A673 (cell line): ENCODE results near the gene SVOP. TPM values are rescaled to one million over a fixed set of nuclear protein-coding genes. Genes with fewer than 3 reads are reported as not detected.

ENCODE experiments used
- BruUV-seq: library from RNA; stranded (reverse); fragments of 400-500 nt; replicated peaks from 2 replicates; lab custom pipeline; 2021; lab: Mats Ljungman, UMichigan
- CTCF ChIA-PET: fragments of 300-600 bp; sonication (Branson Sonifier 250); formaldehyde crosslinking; loops from one replicate; lab custom pipeline; 2022; ENCODE audit warnings: antibody characterized with exemption; lab: Charles Lee
- POLR2A ChIA-PET: fragments of 300-600 bp; sonication (Branson Sonifier 250); formaldehyde crosslinking; loops from one replicate; lab custom pipeline; 2022; ENCODE audit warnings: antibody characterized with exemption; ENCODE audit not compliant: low non-redundant PET; lab: Charles Lee
- DNase-seq: peaks from one replicate; pipeline ENCODE4 v3.0.0-alpha.2; 2015; ENCODE audit warnings: low spot score
- H3K27ac ChIP-seq: fragments of 200-600 bp; sonication (generic); 2 replicates; pipeline ENCODE4 v1.5.1; 2016; ENCODE audit warnings: mixed run types, low read depth, mild to moderate bottlenecking, mixed read lengths, antibody characterized with exemption, low read length; ENCODE audit not compliant: poor library complexity, severe bottlenecking
- H3K27me3 ChIP-seq: fragments of 200-600 bp; sonication (generic); replicated peaks from 2 replicates; pipeline ENCODE4 v1.6.1; 2017; ENCODE audit warnings: mixed run types, low read depth, mild to moderate bottlenecking, mixed read lengths, antibody characterized with exemption, low read length; ENCODE audit not compliant: insufficient read depth, poor library complexity
- H3K36me3 ChIP-seq: fragments of 200-600 bp; sonication (generic); 2 replicates; pipeline ENCODE4 v1.6.1; 2016; ENCODE audit warnings: mixed run types, mild to moderate bottlenecking, mixed read lengths, antibody characterized with exemption, low read length; ENCODE audit not compliant: insufficient read depth, poor library complexity, severe bottlenecking
- H3K4me1 ChIP-seq: fragments of 200-600 bp; sonication (generic); 2 replicates; pipeline ENCODE4 v1.6.1; 2017; ENCODE audit warnings: mixed run types, mild to moderate bottlenecking, mixed read lengths, antibody characterized with exemption, low read length; ENCODE audit not compliant: insufficient read depth, poor library complexity, severe bottlenecking
- H3K4me3 ChIP-seq: fragments of 200-600 bp; sonication (generic); 2 replicates; pipeline ENCODE4 v1.5.1; 2016; ENCODE audit warnings: low read depth, mixed run types, mild to moderate bottlenecking, mixed read lengths, low read length; ENCODE audit not compliant: poor library complexity, severe bottlenecking
- H3K9me3 ChIP-seq: fragments of 200-600 bp; sonication (generic); 2 replicates; pipeline ENCODE4 v1.6.1; 2016; ENCODE audit warnings: mixed run types, low read depth, mild to moderate bottlenecking, mixed read lengths, antibody characterized with exemption, low read length; ENCODE audit not compliant: poor library complexity, severe bottlenecking
- CTCF ChIP-seq: fragments of 300-800, 200-600 bp; sonication (generic); conservative IDR thresholded peaks from 2 replicates; pipeline ENCODE4 v1.5.1; 2017; ENCODE audit warnings: low read depth, mild to moderate bottlenecking, antibody characterized with exemption, low read length, moderate library complexity, mixed read lengths
- EZH2 ChIP-seq: fragments of 200-600 bp; sonication (generic); IDR thresholded peaks from 2 replicates; pipeline ENCODE4 v1.6.1; 2017; ENCODE audit warnings: borderline replicate concordance, low read depth, mild to moderate bottlenecking, mixed read lengths, antibody characterized with exemption, low read length; ENCODE audit not compliant: poor library complexity, severe bottlenecking
- intact Hi-C: fragments of 100-400 bp; cut with micrococcal nuclease; formaldehyde crosslinking; loops from one replicate; pipeline ENCODE4 v1.10.0; 2022; ENCODE audit not compliant: unreplicated experiment
- total RNA-seq: library from RNA; stranded (reverse); gene quantifications from 2 replicates; pipeline ENCODE4 v1.2.3, GENCODE V29; 2021

SVOP gene
- total RNA-seq, 1 experiment from 2014 or later = not detected

GRCh38 chr12:108949976-108950375 lies 70.9 kb downstream of the SVOP start:
- Histone ChIP-seq H3K4me3 (no peak overlapping the region), H3K4me1 (peaks cover under 1% of the 10 kb centered on the region), H3K9me3 (peaks cover 4% of the 10 kb centered on the region), H3K36me3 (no peaks in the 10 kb centered on the region), H3K27ac (no peak overlapping the region), H3K27me3 (no peaks in the 10 kb centered on the region)
- intact Hi-C loops = loop anchor here (5.0 to 10.0 kb wide), 4 partner anchors 145 to 388 kb away; partner anchors contain the start of genes ALKBH2, ISCU, SART3 and UNG
- BruUV-seq = no TSS peak
- DNase-seq = no peak
- TF ChIP-seq EZH2 = no peak
- TF ChIP-seq CTCF = no peak
- ChIA-PET POLR2A (no interaction called here), CTCF (no interaction called here)

DNA sequence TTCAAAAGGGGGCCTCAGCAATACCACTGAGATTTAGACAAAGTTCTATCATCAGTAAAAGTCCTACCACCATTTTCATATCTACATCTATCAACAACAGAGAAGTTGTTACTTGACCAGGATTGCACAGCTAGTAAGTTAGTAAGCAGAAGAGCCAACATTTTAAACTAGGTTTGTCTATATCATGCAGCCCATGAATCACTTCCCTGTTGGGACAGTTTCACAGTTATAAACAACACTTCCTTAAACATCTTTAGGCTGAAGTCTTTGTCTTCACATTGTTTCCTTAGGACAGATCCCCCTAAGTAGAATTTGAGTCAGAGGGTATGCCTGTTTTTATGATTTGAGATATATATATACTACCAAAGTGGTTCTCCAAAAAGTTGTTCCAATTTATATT lies 72.5 kb downstream of the SVOP start:
- no TSS peak for BruUV-seq
- no peak for DNase-seq
- Histone ChIP-seq H3K9me3 (peaks cover 4% of the 10 kb centered on the region), H3K36me3 (no peaks in the 10 kb centered on the region), H3K27ac (no peak overlapping the region), H3K4me3 (no peak overlapping the region), H3K4me1 (no peaks in the 10 kb centered on the region), H3K27me3 (no peaks in the 10 kb centered on the region)
- POLR2A ChIA-PET = no interaction called here
- intact Hi-C loops = loop anchor here (5.0 kb wide), 1 partner anchor 281 kb away; no protein-coding TSS in a partner anchor
- TF ChIP-seq CTCF (no peak), EZH2 (no peak)
- CTCF ChIA-PET = no interaction called here

- ChIA-PET POLR2A (no interaction called here), CTCF (no interaction called here)
- intact Hi-C loops = loop anchor here (5.0 kb wide), 1 partner anchor 280 kb away; no protein-coding TSS in a partner anchor
- no peak for DNase-seq
- Histone ChIP-seq H3K27me3 (no peaks in the 10 kb centered on the region), H3K9me3 (peaks cover 4% of the 10 kb centered on the region), H3K36me3 (no peaks in the 10 kb centered on the region), H3K4me1 (no peaks in the 10 kb centered on the region), H3K4me3 (no peak overlapping the region), H3K27ac (no peak overlapping the region)
- BruUV-seq = no TSS peak
- TF ChIP-seq EZH2 (no peak), CTCF (no peak)
These were observed 73.8 kb downstream of the SVOP start for GRCh38 chr12:108947097-108947496.
